SK-N-SH treated with all-trans-retinoic acid at 6 μM for 48 hours (cell line): ENCODE measurements around the gene DAB2IP.

ENCODE experiments used
- TCF4 ChIP-seq: fragments of 250-450 bp; sonication (Bioruptor Pico); IDR thresholded peaks from 2 replicates; pipeline ENCODE4 v1.8.0; 2021; ENCODE audit warnings: mild to moderate bottlenecking, moderate library complexity, borderline replicate concordance
- ZFP30 ChIP-seq: fragments of 450-650 bp; formaldehyde crosslinking; IDR thresholded peaks from 2 replicates; pipeline ENCODE4 v1.5.0; 2022; ENCODE audit warnings: mild to moderate bottlenecking, moderate library complexity
- ZNF70 ChIP-seq: fragments of 450-650 bp; formaldehyde crosslinking; IDR thresholded peaks from 2 replicates; pipeline ENCODE4 v1.5.0; 2020; ENCODE audit warnings: mild to moderate bottlenecking, moderate library complexity
- TF ChIP-seq, protein P1 (sequence below): fragments of 250-450 bp; sonication (Bioruptor Pico); IDR thresholded peaks from 2 replicates; pipeline ENCODE4 v1.8.0; 2020; ENCODE audit warnings: mild to moderate bottlenecking, moderate library complexity, borderline replicate concordance
- TF ChIP-seq, protein P2 (sequence below): fragments of 250-450 bp; sonication (Bioruptor Pico); IDR thresholded peaks from 2 replicates; pipeline ENCODE4 v1.5.1; 2021; ENCODE audit warnings: mild to moderate bottlenecking, moderate library complexity

DNA sequence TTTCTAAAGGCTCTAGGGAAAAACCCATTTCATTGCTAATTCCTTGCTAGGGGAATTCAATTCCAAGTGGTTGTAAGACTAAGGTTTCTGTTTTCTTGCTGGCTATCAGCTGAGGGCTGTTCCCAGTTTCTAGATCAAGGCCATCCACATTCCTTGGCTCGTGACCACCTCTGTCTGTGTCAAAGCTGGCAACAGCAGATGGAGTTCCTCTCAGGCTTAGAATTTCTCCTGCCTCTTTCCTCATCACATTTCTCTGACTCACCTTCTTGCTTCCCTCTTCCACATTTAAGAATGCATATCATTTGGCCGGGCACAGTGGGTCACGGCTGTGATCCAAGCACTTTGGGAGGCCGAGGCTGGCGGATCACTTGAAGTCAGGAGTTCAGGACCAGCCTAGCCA, 19.0 kb downstream of the DAB2IP start:
- TF ChIP-seq, protein P1, sequence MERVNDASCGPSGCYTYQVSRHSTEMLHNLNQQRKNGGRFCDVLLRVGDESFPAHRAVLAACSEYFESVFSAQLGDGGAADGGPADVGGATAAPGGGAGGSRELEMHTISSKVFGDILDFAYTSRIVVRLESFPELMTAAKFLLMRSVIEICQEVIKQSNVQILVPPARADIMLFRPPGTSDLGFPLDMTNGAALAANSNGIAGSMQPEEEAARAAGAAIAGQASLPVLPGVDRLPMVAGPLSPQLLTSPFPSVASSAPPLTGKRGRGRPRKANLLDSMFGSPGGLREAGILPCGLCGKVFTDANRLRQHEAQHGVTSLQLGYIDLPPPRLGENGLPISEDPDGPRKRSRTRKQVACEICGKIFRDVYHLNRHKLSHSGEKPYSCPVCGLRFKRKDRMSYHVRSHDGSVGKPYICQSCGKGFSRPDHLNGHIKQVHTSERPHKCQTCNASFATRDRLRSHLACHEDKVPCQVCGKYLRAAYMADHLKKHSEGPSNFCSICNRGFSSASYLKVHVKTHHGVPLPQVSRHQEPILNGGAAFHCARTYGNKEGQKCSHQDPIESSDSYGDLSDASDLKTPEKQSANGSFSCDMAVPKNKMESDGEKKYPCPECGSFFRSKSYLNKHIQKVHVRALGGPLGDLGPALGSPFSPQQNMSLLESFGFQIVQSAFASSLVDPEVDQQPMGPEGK: no peak
- TF ChIP-seq, protein P2, sequence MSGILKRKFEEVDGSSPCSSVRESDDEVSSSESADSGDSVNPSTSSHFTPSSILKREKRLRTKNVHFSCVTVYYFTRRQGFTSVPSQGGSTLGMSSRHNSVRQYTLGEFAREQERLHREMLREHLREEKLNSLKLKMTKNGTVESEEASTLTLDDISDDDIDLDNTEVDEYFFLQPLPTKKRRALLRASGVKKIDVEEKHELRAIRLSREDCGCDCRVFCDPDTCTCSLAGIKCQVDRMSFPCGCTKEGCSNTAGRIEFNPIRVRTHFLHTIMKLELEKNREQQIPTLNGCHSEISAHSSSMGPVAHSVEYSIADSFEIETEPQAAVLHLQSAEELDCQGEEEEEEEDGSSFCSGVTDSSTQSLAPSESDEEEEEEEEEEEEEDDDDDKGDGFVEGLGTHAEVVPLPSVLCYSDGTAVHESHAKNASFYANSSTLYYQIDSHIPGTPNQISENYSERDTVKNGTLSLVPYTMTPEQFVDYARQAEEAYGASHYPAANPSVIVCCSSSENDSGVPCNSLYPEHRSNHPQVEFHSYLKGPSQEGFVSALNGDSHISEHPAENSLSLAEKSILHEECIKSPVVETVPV (CRISPR knock-in tag): no peak
- TF ChIP-seq ZFP30 (CRISPR knock-in tag) (no peak), TCF4 (CRISPR knock-in tag) (no peak), ZNF70 (CRISPR knock-in tag) (no peak)
